GM23338 (cell line): ENCODE measurements around the gene LGALSL. TPM values are rescaled to one million over a fixed set of nuclear protein-coding genes. Genes with fewer than 3 reads are reported as not detected.

ENCODE experiments used
- ATAC-seq: fragments of 200-7000 bp; cut with Tn5 transposase; 3 replicates; pipeline ENCODE4 v1.9.1; 2020
- DNase-seq: peaks from one replicate; pipeline ENCODE4 v3.0.0-alpha.2; 2015; ENCODE audit warnings: low spot score
- H2AFZ ChIP-seq: fragments of 200-600 bp; sonication (generic); 2 replicates; pipeline ENCODE4 v1.8.0; 2016; ENCODE audit warnings: antibody characterized with exemption, mild to moderate bottlenecking, moderate library complexity
- H3F3A ChIP-seq: fragments of 200-600 bp; sonication (generic); replicated peaks from 2 replicates; pipeline ENCODE4 v1.8.0; 2017; ENCODE audit warnings: antibody characterized with exemption, mixed run types, low read depth
- H3K27ac ChIP-seq: fragments of 200-600 bp; sonication (generic); 2 replicates; pipeline ENCODE4 v1.6.1; 2016; ENCODE audit warnings: low read depth
- H3K27me3 ChIP-seq: fragments of 200-600 bp; sonication (generic); 2 replicates; pipeline ENCODE4 v1.8.0; 2016; ENCODE audit warnings: mild to moderate bottlenecking, mixed run types, moderate library complexity; ENCODE audit not compliant: insufficient read depth
- H3K36me3 ChIP-seq: fragments of 200-600 bp; sonication (generic); 2 replicates; pipeline ENCODE4 v1.8.0; 2016; ENCODE audit warnings: mild to moderate bottlenecking; ENCODE audit not compliant: insufficient read depth
- H3K4me1 ChIP-seq: fragments of 200-600 bp; sonication (generic); 2 replicates; pipeline ENCODE4 v1.8.0; 2016; ENCODE audit warnings: mild to moderate bottlenecking, moderate library complexity; ENCODE audit not compliant: insufficient read depth
- H3K4me2 ChIP-seq: fragments of 200-600 bp; sonication (generic); 2 replicates; pipeline ENCODE4 v1.7.1; 2017; ENCODE audit warnings: mixed run types
- H3K4me3 ChIP-seq: fragments of 200-600 bp; sonication (generic); 2 replicates; pipeline ENCODE4 v1.6.1; 2016; ENCODE audit warnings: mixed run types
- H3K79me2 ChIP-seq: fragments of 200-600 bp; sonication (generic); replicated peaks from 2 replicates; pipeline ENCODE4 v1.8.0; 2017; ENCODE audit warnings: mild to moderate bottlenecking; ENCODE audit not compliant: insufficient read depth
- H3K9me2 ChIP-seq: fragments of 200-600 bp; sonication (generic); 2 replicates; pipeline ENCODE4 v1.8.0; 2017; ENCODE audit not compliant: insufficient read depth
- H4K20me1 ChIP-seq: fragments of 200-600 bp; sonication (generic); replicated peaks from 2 replicates; pipeline ENCODE4 v1.8.0; 2017; ENCODE audit warnings: mild to moderate bottlenecking; ENCODE audit not compliant: insufficient read depth
- H3K27ac Mint-ChIP-seq: 2 replicates; pipeline ENCODE4 v1.8.0; 2020; ENCODE audit warnings: inconsistent platforms, mild to moderate bottlenecking, moderate library complexity, mixed read lengths
- H3K27me3 Mint-ChIP-seq: 3 replicates; pipeline ENCODE4 v1.8.0; 2022; ENCODE audit warnings: low read depth, mild to moderate bottlenecking, moderate library complexity, mixed read lengths, inconsistent platforms; ENCODE audit not compliant: insufficient read depth, poor library complexity
- H3K36me3 Mint-ChIP-seq: 3 replicates; pipeline ENCODE4 v1.8.0; 2021; ENCODE audit warnings: low read depth, mild to moderate bottlenecking, inconsistent platforms, moderate library complexity, mixed read lengths
- H3K4me1 Mint-ChIP-seq: 3 replicates; pipeline ENCODE4 v1.8.0; 2020; ENCODE audit warnings: mild to moderate bottlenecking, inconsistent platforms, mixed read lengths
- H3K4me3 Mint-ChIP-seq: 3 replicates; pipeline ENCODE4 v1.8.0; 2021; ENCODE audit warnings: moderate library complexity, mild to moderate bottlenecking, inconsistent platforms, mixed read lengths
- H3K9me3 Mint-ChIP-seq: 3 replicates; pipeline ENCODE4 v1.8.0; 2020; ENCODE audit warnings: moderate library complexity, mild to moderate bottlenecking, inconsistent platforms, mixed read lengths
- CREB1 ChIP-seq: fragments of 250-450 bp; sonication (Bioruptor Pico); IDR thresholded peaks from 2 replicates; pipeline ENCODE4 v1.5.0; 2020; ENCODE audit warnings: low read depth, mild to moderate bottlenecking, moderate library complexity
- EZH2 ChIP-seq: fragments of 200-600 bp; sonication (generic); IDR thresholded peaks from one replicate; pipeline ENCODE4 v1.8.0; 2017; ENCODE audit warnings: antibody characterized with exemption, mild to moderate bottlenecking, low read depth; ENCODE audit not compliant: unreplicated experiment
- EZH2phosphoT487 ChIP-seq: fragments of 200-600 bp; sonication (generic); IDR thresholded peaks from one replicate; pipeline ENCODE4 v1.8.1; 2018; ENCODE audit warnings: antibody characterized with exemption; ENCODE audit not compliant: unreplicated experiment
- JUNB ChIP-seq: IDR thresholded peaks from one replicate; pipeline ENCODE4 v1.6.1; 2016; ENCODE audit warnings: antibody characterized with exemption; ENCODE audit not compliant: unreplicated experiment
- NANOG ChIP-seq: IDR thresholded peaks from 2 replicates; pipeline ENCODE4 v1.6.1; 2016; ENCODE audit warnings: antibody characterized with exemption, borderline replicate concordance
- POLR2AphosphoS5 ChIP-seq: IDR thresholded peaks from 2 replicates; pipeline ENCODE4 v1.6.1; 2016; ENCODE audit warnings: antibody characterized with exemption, low read depth
- STAT1 ChIP-seq: IDR thresholded peaks from one replicate; pipeline ENCODE4 v1.6.1; 2016; ENCODE audit warnings: antibody characterized with exemption; ENCODE audit not compliant: unreplicated experiment
- ZNF114 ChIP-seq: fragments of 250-450 bp; sonication (Bioruptor Pico); IDR thresholded peaks from 2 replicates; pipeline ENCODE4 v1.5.0; 2020; ENCODE audit warnings: mild to moderate bottlenecking, moderate library complexity
- polyA plus RNA-seq: library from polyadenylated mRNA; unstranded; fragments of >200 nt; fragmentation: Nextera tagmentation; extraction: Ambion mirVana; gene quantifications from 2 replicates; pipeline ENCODE4 v1.2.1, GENCODE V29; 2016
- total RNA-seq: library from RNA; depleted of rRNA; stranded (reverse); fragments of >200 nt; shearing (Covaris generic); gene quantifications from 2 replicates; pipeline ENCODE4 v1.2.3, GENCODE V29; 2014
- TF ChIP-seq, protein P1 (sequence below): IDR thresholded peaks from 2 replicates; pipeline ENCODE4 v1.6.1; 2016; ENCODE audit warnings: antibody characterized with exemption
- TF ChIP-seq, protein P2 (sequence below): fragments of 250-450 bp; sonication (Bioruptor Pico); IDR thresholded peaks from 2 replicates; pipeline ENCODE4 v1.5.0; 2020; ENCODE audit warnings: mild to moderate bottlenecking, moderate library complexity

Gene LGALSL
- total and polyA plus RNA-seq, 2 experiments from 2014 or later, result 20.6 to 28.4 TPM

- no peak overlapping the region for H3K4me2 ChIP-seq
- no peak overlapping the region for H3K27ac Mint-ChIP-seq
- H3K36me3 Mint-ChIP-seq, result peaks cover 28% of the 10 kb centered on the region
- no peak overlapping the region for H3K4me3 ChIP-seq
- peaks cover under 1% of the 10 kb centered on the region; the same call in 1 of the 3 replicates for H3K9me3 Mint-ChIP-seq
- no peaks in the 10 kb centered on the region for H4K20me1 ChIP-seq
- no peak overlapping the region for H2AFZ ChIP-seq
- no peak overlapping the region for H3K4me3 Mint-ChIP-seq
- no peaks in the 10 kb centered on the region for H3K27me3 ChIP-seq
- peaks cover 12% of the 10 kb centered on the region for H3K36me3 ChIP-seq
- peaks cover 7% of the 10 kb centered on the region; the same call in 1 of the 2 replicates for H3K79me2 ChIP-seq
- no peak overlapping the region for H3K27ac ChIP-seq
- no peak for TF ChIP-seq EZH2
- TF ChIP-seq NANOG, result no peak
- no peak for TF ChIP-seq EZH2phosphoT487
- no peak for TF ChIP-seq POLR2AphosphoS5
- H3K4me1 Mint-ChIP-seq, result peaks cover 29% of the 10 kb centered on the region
- DNase-seq (no peak), ATAC-seq (no peak)
- peaks cover 2% of the 10 kb centered on the region for H3K27me3 Mint-ChIP-seq
- no peaks in the 10 kb centered on the region for H3F3A ChIP-seq
- H3K9me2 ChIP-seq, result no peaks in the 10 kb centered on the region
- H3K4me1 ChIP-seq, result peaks cover 7% of the 10 kb centered on the region
These were observed 6.4 kb downstream of the LGALSL start for GRCh38 chr2:64460330-64460729.

DNA sequence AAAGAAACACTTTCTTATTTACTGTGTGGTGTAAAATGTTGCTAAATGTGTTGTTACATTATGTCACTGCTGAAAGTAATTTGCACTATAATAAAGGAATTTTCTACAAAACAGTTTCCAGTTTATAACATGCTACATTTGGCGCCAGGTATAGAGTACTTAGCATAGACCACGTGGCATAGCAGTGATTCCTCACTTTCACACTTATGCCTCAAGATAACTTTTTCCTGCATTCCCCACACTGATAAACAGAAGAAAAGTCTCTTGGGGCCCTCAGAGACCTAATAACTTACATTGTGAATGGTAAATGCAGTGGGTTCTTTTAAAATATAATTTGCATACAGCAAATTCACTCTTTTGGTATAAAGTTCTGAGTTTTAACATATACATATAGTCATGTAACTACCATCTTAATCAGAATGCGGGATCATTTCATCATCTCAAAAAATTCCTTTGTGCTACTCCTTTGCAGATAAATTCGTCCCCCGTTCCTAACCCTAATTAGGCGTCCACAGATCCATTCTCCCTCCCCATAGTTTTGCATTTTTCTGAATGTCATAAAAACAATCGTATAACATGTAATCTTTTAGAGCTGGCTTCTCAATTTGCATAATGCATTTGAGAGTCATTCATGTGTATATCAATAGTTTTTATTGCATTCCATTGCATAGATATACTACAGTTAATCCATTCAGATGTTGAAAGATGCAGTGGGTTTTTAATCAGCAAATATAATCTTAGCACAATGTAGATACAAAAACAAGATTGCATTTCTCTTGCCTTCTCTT lies 7.5 kb downstream of the LGALSL start:
- 0 out of 2 replicates have a peak overlapping the region, but pooled peaks have one; percentile 15 for H3K4me2 ChIP-seq
- TF ChIP-seq, protein P1, sequence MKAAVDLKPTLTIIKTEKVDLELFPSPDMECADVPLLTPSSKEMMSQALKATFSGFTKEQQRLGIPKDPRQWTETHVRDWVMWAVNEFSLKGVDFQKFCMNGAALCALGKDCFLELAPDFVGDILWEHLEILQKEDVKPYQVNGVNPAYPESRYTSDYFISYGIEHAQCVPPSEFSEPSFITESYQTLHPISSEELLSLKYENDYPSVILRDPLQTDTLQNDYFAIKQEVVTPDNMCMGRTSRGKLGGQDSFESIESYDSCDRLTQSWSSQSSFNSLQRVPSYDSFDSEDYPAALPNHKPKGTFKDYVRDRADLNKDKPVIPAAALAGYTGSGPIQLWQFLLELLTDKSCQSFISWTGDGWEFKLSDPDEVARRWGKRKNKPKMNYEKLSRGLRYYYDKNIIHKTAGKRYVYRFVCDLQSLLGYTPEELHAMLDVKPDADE, result no peak
- no peak for TF ChIP-seq JUNB
- no peak for TF ChIP-seq STAT1
- TF ChIP-seq ZNF114 (CRISPR knock-in tag), result no peak
- no peak for TF ChIP-seq CREB1 (CRISPR knock-in tag)
- TF ChIP-seq, protein P2, sequence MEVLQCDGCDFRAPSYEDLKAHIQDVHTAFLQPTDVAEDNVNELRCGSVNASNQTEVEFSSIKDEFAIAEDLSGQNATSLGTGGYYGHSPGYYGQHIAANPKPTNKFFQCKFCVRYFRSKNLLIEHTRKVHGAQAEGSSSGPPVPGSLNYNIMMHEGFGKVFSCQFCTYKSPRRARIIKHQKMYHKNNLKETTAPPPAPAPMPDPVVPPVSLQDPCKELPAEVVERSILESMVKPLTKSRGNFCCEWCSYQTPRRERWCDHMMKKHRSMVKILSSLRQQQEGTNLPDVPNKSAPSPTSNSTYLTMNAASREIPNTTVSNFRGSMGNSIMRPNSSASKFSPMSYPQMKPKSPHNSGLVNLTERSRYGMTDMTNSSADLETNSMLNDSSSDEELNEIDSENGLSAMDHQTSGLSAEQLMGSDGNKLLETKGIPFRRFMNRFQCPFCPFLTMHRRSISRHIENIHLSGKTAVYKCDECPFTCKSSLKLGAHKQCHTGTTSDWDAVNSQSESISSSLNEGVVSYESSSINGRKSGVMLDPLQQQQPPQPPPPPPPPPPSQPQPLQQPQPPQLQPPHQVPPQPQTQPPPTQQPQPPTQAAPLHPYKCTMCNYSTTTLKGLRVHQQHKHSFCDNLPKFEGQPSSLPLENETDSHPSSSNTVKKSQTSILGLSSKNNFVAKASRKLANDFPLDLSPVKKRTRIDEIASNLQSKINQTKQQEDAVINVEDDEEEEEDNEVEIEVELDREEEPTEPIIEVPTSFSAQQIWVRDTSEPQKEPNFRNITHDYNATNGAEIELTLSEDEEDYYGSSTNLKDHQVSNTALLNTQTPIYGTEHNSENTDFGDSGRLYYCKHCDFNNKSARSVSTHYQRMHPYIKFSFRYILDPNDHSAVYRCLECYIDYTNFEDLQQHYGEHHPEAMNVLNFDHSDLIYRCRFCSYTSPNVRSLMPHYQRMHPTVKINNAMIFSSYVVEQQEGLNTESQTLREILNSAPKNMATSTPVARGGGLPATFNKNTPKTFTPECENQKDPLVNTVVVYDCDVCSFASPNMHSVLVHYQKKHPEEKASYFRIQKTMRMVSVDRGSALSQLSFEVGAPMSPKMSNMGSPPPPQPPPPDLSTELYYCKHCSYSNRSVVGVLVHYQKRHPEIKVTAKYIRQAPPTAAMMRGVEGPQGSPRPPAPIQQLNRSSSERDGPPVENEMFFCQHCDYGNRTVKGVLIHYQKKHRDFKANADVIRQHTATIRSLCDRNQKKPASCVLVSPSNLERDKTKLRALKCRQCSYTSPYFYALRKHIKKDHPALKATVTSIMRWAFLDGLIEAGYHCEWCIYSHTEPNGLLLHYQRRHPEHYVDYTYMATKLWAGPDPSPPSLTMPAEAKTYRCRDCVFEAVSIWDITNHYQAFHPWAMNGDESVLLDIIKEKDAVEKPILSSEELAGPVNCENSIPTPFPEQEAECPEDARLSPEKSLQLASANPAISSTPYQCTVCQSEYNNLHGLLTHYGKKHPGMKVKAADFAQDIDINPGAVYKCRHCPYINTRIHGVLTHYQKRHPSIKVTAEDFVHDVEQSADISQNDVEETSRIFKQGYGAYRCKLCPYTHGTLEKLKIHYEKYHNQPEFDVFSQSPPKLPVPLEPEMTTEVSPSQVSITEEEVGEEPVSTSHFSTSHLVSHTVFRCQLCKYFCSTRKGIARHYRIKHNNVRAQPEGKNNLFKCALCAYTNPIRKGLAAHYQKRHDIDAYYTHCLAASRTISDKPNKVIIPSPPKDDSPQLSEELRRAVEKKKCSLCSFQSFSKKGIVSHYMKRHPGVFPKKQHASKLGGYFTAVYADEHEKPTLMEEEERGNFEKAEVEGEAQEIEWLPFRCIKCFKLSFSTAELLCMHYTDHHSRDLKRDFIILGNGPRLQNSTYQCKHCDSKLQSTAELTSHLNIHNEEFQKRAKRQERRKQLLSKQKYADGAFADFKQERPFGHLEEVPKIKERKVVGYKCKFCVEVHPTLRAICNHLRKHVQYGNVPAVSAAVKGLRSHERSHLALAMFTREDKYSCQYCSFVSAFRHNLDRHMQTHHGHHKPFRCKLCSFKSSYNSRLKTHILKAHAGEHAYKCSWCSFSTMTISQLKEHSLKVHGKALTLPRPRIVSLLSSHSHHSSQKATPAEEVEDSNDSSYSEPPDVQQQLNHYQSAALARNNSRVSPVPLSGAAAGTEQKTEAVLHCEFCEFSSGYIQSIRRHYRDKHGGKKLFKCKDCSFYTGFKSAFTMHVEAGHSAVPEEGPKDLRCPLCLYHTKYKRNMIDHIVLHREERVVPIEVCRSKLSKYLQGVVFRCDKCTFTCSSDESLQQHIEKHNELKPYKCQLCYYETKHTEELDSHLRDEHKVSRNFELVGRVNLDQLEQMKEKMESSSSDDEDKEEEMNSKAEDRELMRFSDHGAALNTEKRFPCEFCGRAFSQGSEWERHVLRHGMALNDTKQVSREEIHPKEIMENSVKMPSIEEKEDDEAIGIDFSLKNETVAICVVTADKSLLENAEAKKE, result no peak

More for the DNA sequence above, 7.5 kb downstream of the LGALSL start:
- Histone ChIP-seq H3K4me3 (no peak overlapping the region), H3K27ac (0 out of 2 replicates have a peak overlapping the region, but pooled peaks have one; percentile 46), H3K27me3 (no peaks in the 10 kb centered on the region), H3K9me2 (no peaks in the 10 kb centered on the region), H3K79me2 (no peaks in the 10 kb centered on the region), H3K36me3 (peaks cover 12% of the 10 kb centered on the region), H3K4me1 (0 out of 2 replicates have a peak, but pooled peaks cover 3% of the 10 kb centered on the region), H4K20me1 (no peaks in the 10 kb centered on the region), H3F3A (no peaks in the 10 kb centered on the region), H2AFZ (no peak overlapping the region)
- DNase-seq (no peak), ATAC-seq (no peak)
- H3K27ac Mint-ChIP-seq, result 0 out of 2 replicates have a peak overlapping the region, but pooled peaks have one; percentile 11
- H3K27me3 Mint-ChIP-seq, result peaks cover 2% of the 10 kb centered on the region
- peaks cover 17% of the 10 kb centered on the region; the same call in 2 of the 3 replicates for H3K36me3 Mint-ChIP-seq
- H3K4me3 Mint-ChIP-seq, result no peak overlapping the region
- no peaks in the 10 kb centered on the region for H3K9me3 Mint-ChIP-seq
- peaks cover 23% of the 10 kb centered on the region for H3K4me1 Mint-ChIP-seq
